ENCODE results near the gene DGKB. TPM values are rescaled to one million over a fixed set of nuclear protein-coding genes. Genes with fewer than 3 reads are reported as not detected.

DGKB gene
- total RNA-seq, 1 donor from 2014 or later: 2.9 TPM

- DNase-seq: no peak
Measured at GRCh38 chr7:14199336-14199735, 703.2 kb downstream of the DGKB start.

- DNase-seq: no peak
Measured at GRCh38 chr7:14197280-14197679, 705.3 kb downstream of the DGKB start.

GRCh38 chr7:14196555-14196954 is 706.0 kb downstream of the DGKB start:
- no peak for DNase-seq

GRCh38 chr7:14195871-14196270 is 706.7 kb downstream of the DGKB start:
- no peak for DNase-seq

- no peak for DNase-seq
Measured at GRCh38 chr7:14195079-14195478, 707.5 kb downstream of the DGKB start.

GRCh38 chr7:14191686-14192098 is 710.9 kb downstream of the DGKB start:
- no peak for DNase-seq

GRCh38 chr7:14184292-14184864 is 718.2 kb downstream of the DGKB start:
- no peak for DNase-seq

GRCh38 chr7:14179781-14180180 is 722.8 kb downstream of the DGKB start:
- DNase-seq: no peak

- no peak for DNase-seq
Measured at GRCh38 chr7:14177876-14178275, 724.7 kb downstream of the DGKB start.

- DNase-seq: no peak
Measured at GRCh38 chr7:14170872-14171271, 731.7 kb downstream of the DGKB start.

- no peak for DNase-seq
Measured at GRCh38 chr7:14158111-14158510, 744.4 kb downstream of the DGKB start.

- DNase-seq: no peak
Measured at GRCh38 chr7:14156436-14156835, 746.1 kb downstream of the DGKB start.

GRCh38 chr7:14148974-14149373 is 753.6 kb downstream of the DGKB start:
- DNase-seq: no peak

GRCh38 chr7:14147532-14147931 is 755.0 kb downstream of the DGKB start:
- no peak for DNase-seq

- no peak for DNase-seq
Measured at GRCh38 chr7:14144538-14144937, 758.0 kb downstream of the DGKB start.

GRCh38 chr7:14144109-14144508 is 758.4 kb downstream of the DGKB start:
- no peak for DNase-seq

GRCh38 chr7:14137676-14138075 is 764.9 kb downstream of the DGKB start:
- DNase-seq: no peak

GRCh38 chr7:14133752-14134151 is 768.8 kb downstream of the DGKB start:
- no peak for DNase-seq

GRCh38 chr7:14125998-14126397 is 776.6 kb downstream of the DGKB start:
- DNase-seq: no peak

- DNase-seq: no peak
Measured at GRCh38 chr7:14124716-14125115, 777.8 kb downstream of the DGKB start.

- DNase-seq: no peak
Measured at GRCh38 chr7:14123923-14124322, 778.6 kb downstream of the DGKB start.

- DNase-seq: no peak
Measured at GRCh38 chr7:14115701-14116100, 786.9 kb downstream of the DGKB start.

- DNase-seq: no peak
Measured at GRCh38 chr7:14104861-14105260, 797.7 kb downstream of the DGKB start.

- no peak for DNase-seq
Measured at GRCh38 chr7:14096159-14096558, 806.4 kb downstream of the DGKB start.

Data from skin of body (tissue), 2 donors.